ENCODE measurements around the gene UNC79. TPM values are rescaled to one million over a fixed set of nuclear protein-coding genes. Genes with fewer than 3 reads are reported as not detected.

Gene UNC79
- total RNA-seq, 4 donors from 2014 or later = 0.13 to 0.16 (median 0.15) TPM; not detected in 1

- H3K27me3 ChIP-seq = peaks cover 19% of the 10 kb centered on the region
- H3K9me3 ChIP-seq = no peaks in the 10 kb centered on the region
- no peak for TF ChIP-seq CTCF (IDR thresholded peaks at IDR 0.05)
- TF ChIP-seq EP300 (IDR thresholded peaks at IDR 0.05) = no peak
- TF ChIP-seq POLR2AphosphoS5 (IDR thresholded peaks at IDR 0.05) = no peak
- no peak for TF ChIP-seq POLR2A (IDR thresholded peaks at IDR 0.05)
- WGBS, 2 donors (ENCODE audit: low coverage in 1 of 2) = 71% methylated on average over 1 of the region's 8 CpGs; no CpG with 5 or more reads in 1 of the 2 donors
- no peak overlapping the region for H3K4me3 ChIP-seq
- H3K36me3 ChIP-seq = peaks cover 0 to 17% of the 10 kb centered on the region in 2 donors
- no peaks in the 10 kb centered on the region for H3K4me1 ChIP-seq
- H3K27ac ChIP-seq = no peak overlapping the region
- ATAC-seq = no peak
These were observed 285.4 kb downstream of the UNC79 start for GRCh38 chr14:93716002-93716745.

GRCh38 chr14:93716746-93717667, 286.3 kb downstream of the UNC79 start:
- peaks cover 19% of the 10 kb centered on the region for H3K27me3 ChIP-seq
- no peaks in the 10 kb centered on the region for H3K9me3 ChIP-seq
- H3K36me3 ChIP-seq = peaks cover 0 to 23% of the 10 kb centered on the region in 2 donors
- no peaks in the 10 kb centered on the region for H3K4me1 ChIP-seq
- no peak overlapping the region for H3K27ac ChIP-seq
- 80 to 97% methylated on average over 1 to 6 of the region's 14 CpGs for WGBS, 2 donors (ENCODE audit: low coverage in 1 of 2)
- ATAC-seq = no peak
- TF ChIP-seq EP300 (IDR thresholded peaks at IDR 0.05) (no peak), CTCF (IDR thresholded peaks at IDR 0.05) (no peak), POLR2A (IDR thresholded peaks at IDR 0.05) (no peak), POLR2AphosphoS5 (IDR thresholded peaks at IDR 0.05) (no peak)
- H3K4me3 ChIP-seq = no peak overlapping the region

- TF ChIP-seq POLR2AphosphoS5 (IDR thresholded peaks at IDR 0.05) (no peak), EP300 (IDR thresholded peaks at IDR 0.05) (no peak), POLR2A (IDR thresholded peaks at IDR 0.05) (no peak), CTCF (IDR thresholded peaks at IDR 0.05) (no peak)
- 80 to 100% methylated on average over 1 to 2 of the region's 13 CpGs for WGBS, 2 donors (ENCODE audit: low coverage in 1 of 2)
- Histone ChIP-seq H3K4me3 (no peak overlapping the region), H3K27ac (no peak overlapping the region), H3K9me3 (no peaks in the 10 kb centered on the region), H3K27me3 (peaks cover 13% of the 10 kb centered on the region), H3K36me3 (peaks cover 0 to 29% of the 10 kb centered on the region in 2 donors), H3K4me1 (no peaks in the 10 kb centered on the region)
- no peak for ATAC-seq
These were observed 287.1 kb downstream of the UNC79 start for GRCh38 chr14:93717668-93718320.

GRCh38 chr14:93719256-93719655, 288.5 kb downstream of the UNC79 start:
- peaks cover 0 to 35% of the 10 kb centered on the region in 2 donors for H3K36me3 ChIP-seq
- TF ChIP-seq EP300 (IDR thresholded peaks at IDR 0.05) (no peak), POLR2A (IDR thresholded peaks at IDR 0.05) (no peak), CTCF (IDR thresholded peaks at IDR 0.05) (no peak), POLR2AphosphoS5 (IDR thresholded peaks at IDR 0.05) (no peak)
- no peak overlapping the region for H3K4me3 ChIP-seq
- no peak overlapping the region for H3K27ac ChIP-seq
- no peaks in the 10 kb centered on the region for H3K4me1 ChIP-seq
- WGBS, 2 donors (ENCODE audit: low coverage in 1 of 2) = no CpG with 5 or more reads among the region's 3 CpGs
- no peaks in the 10 kb centered on the region for H3K9me3 ChIP-seq
- H3K27me3 ChIP-seq = no peaks in the 10 kb centered on the region
- ATAC-seq = no peak
